ENCODE results near the gene NGFR. TPM values are rescaled to one million over a fixed set of nuclear protein-coding genes. Genes with fewer than 3 reads are reported as not detected.

NGFR gene
- total RNA-seq, 1 experiment from 2014 or later, result 11.3 TPM

GRCh38 chr17:49509588-49509917 is 14.5 kb downstream of the NGFR start:
- Mint-ChIP-seq H3K36me3 (no peaks in the 10 kb centered on the region), H3K27me3 (ENCODE audit: low read depth) (peaks cover 3% of the 10 kb centered on the region; the same call in 1 of the 2 replicates), H3K4me1 (peaks cover 64% of the 10 kb centered on the region), H3K9me3 (no peaks in the 10 kb centered on the region), H3K4me3 (no peak overlapping the region), H3K27ac (no peak overlapping the region)
- POLR2A ChIA-PET, result interaction anchor here (0.6 kb wide), 1 partner anchor 233 kb away, joined by 4 read pairs; no protein-coding TSS in a partner anchor
- CTCF ChIA-PET, result interaction anchor here (1.7 to 13.5 kb wide), 5 partner anchors 10 to 101 kb away, joined by 4 to 199 read pairs (median 22); partner anchors contain the start of gene NGFR
- ATAC-seq (no peak), DNase-seq (ENCODE audit: low spot score) (no peak)
- TF ChIP-seq PRDM15 (CRISPR knock-in tag; IDR thresholded peaks at IDR 0.05) (no peak), ATF3 (CRISPR knock-in tag; conservative IDR thresholded peaks at IDR 0.05) (no peak), CDX4 (CRISPR knock-in tag; IDR thresholded peaks at IDR 0.05; ENCODE audit: borderline replicate concordance) (no peak), MYBL2 (CRISPR knock-in tag; IDR thresholded peaks at IDR 0.05) (no peak)

GRCh38 chr17:49510059-49510719 is 15.1 kb downstream of the NGFR start:
- DNase-seq (ENCODE audit: low spot score), result no peak
- TF ChIP-seq CBFB (CRISPR knock-in tag; IDR thresholded peaks at IDR 0.05; ENCODE audit: low read depth) (no peak), E2F1 (CRISPR knock-in tag; IDR thresholded peaks at IDR 0.05) (no peak), JUN (CRISPR knock-in tag; IDR thresholded peaks at IDR 0.05) (no peak), PRRX2 (CRISPR knock-in tag; IDR thresholded peaks at IDR 0.05) (no peak), GABPB1 (CRISPR knock-in tag; IDR thresholded peaks at IDR 0.05) (no peak), ATF1 (CRISPR knock-in tag; IDR thresholded peaks at IDR 0.05) (no peak)
- H3K36me3 Mint-ChIP-seq, result no peaks in the 10 kb centered on the region
- no peak overlapping the region for H3K4me3 Mint-ChIP-seq
- peaks cover 3% of the 10 kb centered on the region; the same call in 1 of the 2 replicates for H3K27me3 Mint-ChIP-seq (ENCODE audit: low read depth)
- no peak for ATAC-seq
- no peaks in the 10 kb centered on the region for H3K9me3 Mint-ChIP-seq
- H3K4me1 Mint-ChIP-seq, result peaks cover 71% of the 10 kb centered on the region
- ChIA-PET POLR2A (interaction anchor here (0.6 kb wide), 1 partner anchor 233 kb away, joined by 4 read pairs; no protein-coding TSS in a partner anchor), CTCF (interaction anchor here (0.6 to 13.5 kb wide), 6 partner anchors 10 to 237 kb away, joined by 3 to 199 read pairs (median 12); partner anchors contain the start of gene NGFR)
- no peak overlapping the region for H3K27ac Mint-ChIP-seq

- TF ChIP-seq ESRRA (CRISPR knock-in tag; IDR thresholded peaks at IDR 0.05; ENCODE audit: borderline replicate concordance), result no peak
- peak; percentile 63; the same call in 1 of the 2 replicates for TF ChIP-seq ZNF121 (CRISPR knock-in tag; IDR thresholded peaks at IDR 0.05)
- H3K4me1 Mint-ChIP-seq, result peaks cover 76% of the 10 kb centered on the region
- H3K9me3 Mint-ChIP-seq, result no peaks in the 10 kb centered on the region
- no peak overlapping the region for H3K27ac Mint-ChIP-seq
- H3K36me3 Mint-ChIP-seq, result no peaks in the 10 kb centered on the region
- peaks cover 3% of the 10 kb centered on the region; the same call in 1 of the 2 replicates for H3K27me3 Mint-ChIP-seq (ENCODE audit: low read depth)
- no peak for DNase-seq (ENCODE audit: low spot score)
- ChIA-PET POLR2A (no interaction called here), CTCF (interaction anchor here (0.6 to 13.5 kb wide), 8 partner anchors 9 to 236 kb away, joined by 3 to 199 read pairs (median 12); partner anchors contain the start of gene NGFR)
- no peak for ATAC-seq
- H3K4me3 Mint-ChIP-seq, result no peak overlapping the region
Measured at GRCh38 chr17:49510720-49511110, 15.6 kb downstream of the NGFR start.

- ATAC-seq (no peak), DNase-seq (ENCODE audit: low spot score) (no peak)
- POLR2A ChIA-PET, result interaction anchor here (0.9 kb wide), 1 partner anchor 276 kb away, joined by 3 read pairs; the partner anchor contains the start of gene KAT7
- H3K36me3 Mint-ChIP-seq, result no peaks in the 10 kb centered on the region
- H3K27ac Mint-ChIP-seq, result no peak overlapping the region
- H3K4me1 Mint-ChIP-seq, result peaks cover 75% of the 10 kb centered on the region
- CTCF ChIA-PET, result interaction anchor here (1.0 to 13.5 kb wide), 10 partner anchors 10 to 104 kb away, joined by 3 to 199 read pairs (median 6); partner anchors contain the start of genes NGFR and PHB1
- no peaks in the 10 kb centered on the region for H3K9me3 Mint-ChIP-seq
- H3K27me3 Mint-ChIP-seq (ENCODE audit: low read depth), result peaks cover 3% of the 10 kb centered on the region; the same call in 1 of the 2 replicates
- H3K4me3 Mint-ChIP-seq, result no peak overlapping the region
- TF ChIP-seq PRRX2 (CRISPR knock-in tag; IDR thresholded peaks at IDR 0.05), result no peak
- TF ChIP-seq TP53 (CRISPR knock-in tag; IDR thresholded peaks at IDR 0.05), result no peak
- no peak for TF ChIP-seq FOXP1 (CRISPR knock-in tag; IDR thresholded peaks at IDR 0.05; ENCODE audit: borderline replicate concordance)
- no peak for TF ChIP-seq TCF7 (CRISPR knock-in tag; IDR thresholded peaks at IDR 0.05; ENCODE audit: low read depth)
- no peak for TF ChIP-seq SMAD3 (CRISPR knock-in tag; IDR thresholded peaks at IDR 0.05; ENCODE audit: borderline replicate concordance)
- TF ChIP-seq AR (CRISPR knock-in tag; IDR thresholded peaks at IDR 0.05), result no peak
- no peak for TF ChIP-seq E2F5 (CRISPR knock-in tag; IDR thresholded peaks at IDR 0.05)
Measured at GRCh38 chr17:49511810-49512209, 16.7 kb downstream of the NGFR start.

Data from WTC11 (cell line).